Body of pancreas (tissue), 4 donors: ENCODE measurements around the gene RPTOR.

Source experiments
- POLR2A ChIP-seq, 3 donors: fragments of 450-650 bp; IDR thresholded peaks; one replicate each; pipeline ENCODE4 v1.6.1; 2016; ENCODE audit warnings: antibody characterized with exemption in 3 of 3, mild to moderate bottlenecking in 2 of 3
- TF ChIP-seq, protein P1 (sequence below), 7 experiments: fragments of 450-650 bp in 4 of 7; fragments of 200-600 bp in 3 of 7; sonication (generic) in 3 of 7; IDR thresholded peaks; one replicate each; pipeline ENCODE4 v1.5.1; 2016 to 2019; ENCODE audit warnings: antibody characterized with exemption in 7 of 7

DNA sequence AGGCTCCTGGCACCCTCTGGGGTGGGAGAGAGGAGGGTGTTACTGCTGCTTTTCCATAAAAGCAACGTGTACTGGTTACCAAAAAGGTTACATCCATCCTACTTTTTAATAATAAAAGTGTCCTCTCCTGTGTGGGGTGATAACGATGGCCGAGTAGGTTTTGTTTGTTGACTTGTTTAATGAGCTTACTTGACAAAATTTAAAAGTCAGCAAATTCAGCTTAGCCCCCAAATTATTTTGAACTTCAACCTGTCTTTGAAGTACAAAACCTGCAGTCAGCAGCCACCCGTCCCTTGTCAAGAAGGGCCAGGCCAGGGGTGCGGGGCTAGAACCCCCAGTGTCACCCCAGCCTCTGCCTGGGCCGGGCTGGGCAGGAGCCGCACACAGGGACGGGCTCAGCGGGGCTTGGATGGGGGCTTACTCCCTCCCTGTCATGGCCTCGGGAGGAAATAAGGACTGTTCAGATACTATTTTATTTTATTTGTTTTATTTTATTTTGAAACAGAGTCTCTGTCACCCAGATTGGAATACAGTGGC is 343.1 kb downstream of the RPTOR start:
- TF ChIP-seq, protein P1, sequence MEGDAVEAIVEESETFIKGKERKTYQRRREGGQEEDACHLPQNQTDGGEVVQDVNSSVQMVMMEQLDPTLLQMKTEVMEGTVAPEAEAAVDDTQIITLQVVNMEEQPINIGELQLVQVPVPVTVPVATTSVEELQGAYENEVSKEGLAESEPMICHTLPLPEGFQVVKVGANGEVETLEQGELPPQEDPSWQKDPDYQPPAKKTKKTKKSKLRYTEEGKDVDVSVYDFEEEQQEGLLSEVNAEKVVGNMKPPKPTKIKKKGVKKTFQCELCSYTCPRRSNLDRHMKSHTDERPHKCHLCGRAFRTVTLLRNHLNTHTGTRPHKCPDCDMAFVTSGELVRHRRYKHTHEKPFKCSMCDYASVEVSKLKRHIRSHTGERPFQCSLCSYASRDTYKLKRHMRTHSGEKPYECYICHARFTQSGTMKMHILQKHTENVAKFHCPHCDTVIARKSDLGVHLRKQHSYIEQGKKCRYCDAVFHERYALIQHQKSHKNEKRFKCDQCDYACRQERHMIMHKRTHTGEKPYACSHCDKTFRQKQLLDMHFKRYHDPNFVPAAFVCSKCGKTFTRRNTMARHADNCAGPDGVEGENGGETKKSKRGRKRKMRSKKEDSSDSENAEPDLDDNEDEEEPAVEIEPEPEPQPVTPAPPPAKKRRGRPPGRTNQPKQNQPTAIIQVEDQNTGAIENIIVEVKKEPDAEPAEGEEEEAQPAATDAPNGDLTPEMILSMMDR (IDR thresholded peaks at IDR 0.05), result no peak
- TF ChIP-seq POLR2A (IDR thresholded peaks at IDR 0.05), result no peak
